Activated CD8-positive, alpha-beta memory T cell treated with anti-CD3 and anti-CD28 coated beads, Interleukin-2, amount 50 U/mL, for 4 hours (primary cell): ENCODE data around the gene SYPL1.

Experiments used
- DNase-seq: peaks from one replicate; pipeline ENCODE4 v3.0.0-alpha.2; 2020

The SYPL1 gene

GRCh38 chr7:106048706-106049020 is 63.4 kb downstream of the SYPL1 start:
- DNase-seq: no peak

GRCh38 chr7:106047818-106048705 is 64.0 kb downstream of the SYPL1 start:
- DNase-seq: no peak

- DNase-seq: no peak
These were observed 64.9 kb downstream of the SYPL1 start for GRCh38 chr7:106047184-106047583.

- DNase-seq: no peak
These were observed 66.5 kb downstream of the SYPL1 start for GRCh38 chr7:106045586-106045985.

- DNase-seq: no peak
These were observed 67.0 kb downstream of the SYPL1 start for GRCh38 chr7:106045139-106045538.

GRCh38 chr7:106042196-106042611 is 69.9 kb downstream of the SYPL1 start:
- DNase-seq: no peak

GRCh38 chr7:106041140-106041717 is 70.9 kb downstream of the SYPL1 start:
- peak; percentile 24 for DNase-seq
